Measurements from ENCODE around the gene GRIK1.

- TF ChIP-seq CTCF (IDR thresholded peaks at IDR 0.05; ENCODE audit: borderline replicate concordance, extremely low read depth, low read length, poor library complexity, severe bottlenecking), result no peak
- no peak for TF ChIP-seq EZH2 (IDR thresholded peaks at IDR 0.05; ENCODE audit: borderline replicate concordance, low read depth, low read length, severe bottlenecking)
Measured at GRCh38 chr21:29748391-29749167, 191.2 kb downstream of the GRIK1 start.
